Thyroid gland (tissue), 4 donors: ENCODE measurements around the gene DSG4.

Source experiments
- POLR2A ChIP-seq, 2 donors: fragments of 450-650 bp; IDR thresholded peaks; one replicate each; pipeline ENCODE4 v1.6.1; 2017; ENCODE audit warnings: antibody characterized with exemption in 2 of 2, mild to moderate bottlenecking in 2 of 2, moderate library complexity in 1 of 2
- TF ChIP-seq, protein P1 (sequence below), 6 experiments: fragments of 200-600 bp in 3 of 6; fragments of 450-650 bp in 3 of 6; sonication (generic) in 3 of 6; IDR thresholded peaks; one replicate each; pipeline ENCODE4 v1.5.1; 2016 to 2019; ENCODE audit warnings: antibody characterized with exemption in 6 of 6, mild to moderate bottlenecking in 2 of 6, inconsistent platforms in 1 of 6, moderate library complexity in 1 of 6

DNA sequence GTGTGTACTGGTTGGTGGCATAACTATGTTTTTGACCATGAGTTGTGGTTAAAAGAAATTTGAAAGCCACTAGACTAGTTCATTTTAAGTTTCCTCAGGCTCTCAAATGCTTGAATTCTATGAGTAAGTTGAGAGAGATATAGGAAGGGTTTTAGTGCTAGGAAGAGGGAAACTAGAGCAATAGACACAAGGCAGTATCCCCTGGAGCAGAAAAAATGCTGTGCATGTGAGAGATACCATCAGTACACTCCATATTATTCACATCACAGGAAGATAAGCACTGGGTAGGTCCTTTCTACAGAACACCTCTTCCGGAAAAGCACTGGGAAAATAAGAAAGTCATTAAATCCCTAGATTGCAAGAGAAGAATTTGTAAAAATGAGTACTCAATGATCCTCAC is 51.6 kb downstream of the DSG4 start:
- TF ChIP-seq, protein P1, sequence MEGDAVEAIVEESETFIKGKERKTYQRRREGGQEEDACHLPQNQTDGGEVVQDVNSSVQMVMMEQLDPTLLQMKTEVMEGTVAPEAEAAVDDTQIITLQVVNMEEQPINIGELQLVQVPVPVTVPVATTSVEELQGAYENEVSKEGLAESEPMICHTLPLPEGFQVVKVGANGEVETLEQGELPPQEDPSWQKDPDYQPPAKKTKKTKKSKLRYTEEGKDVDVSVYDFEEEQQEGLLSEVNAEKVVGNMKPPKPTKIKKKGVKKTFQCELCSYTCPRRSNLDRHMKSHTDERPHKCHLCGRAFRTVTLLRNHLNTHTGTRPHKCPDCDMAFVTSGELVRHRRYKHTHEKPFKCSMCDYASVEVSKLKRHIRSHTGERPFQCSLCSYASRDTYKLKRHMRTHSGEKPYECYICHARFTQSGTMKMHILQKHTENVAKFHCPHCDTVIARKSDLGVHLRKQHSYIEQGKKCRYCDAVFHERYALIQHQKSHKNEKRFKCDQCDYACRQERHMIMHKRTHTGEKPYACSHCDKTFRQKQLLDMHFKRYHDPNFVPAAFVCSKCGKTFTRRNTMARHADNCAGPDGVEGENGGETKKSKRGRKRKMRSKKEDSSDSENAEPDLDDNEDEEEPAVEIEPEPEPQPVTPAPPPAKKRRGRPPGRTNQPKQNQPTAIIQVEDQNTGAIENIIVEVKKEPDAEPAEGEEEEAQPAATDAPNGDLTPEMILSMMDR (IDR thresholded peaks at IDR 0.05), result no peak
- no peak for TF ChIP-seq POLR2A (IDR thresholded peaks at IDR 0.05)
